ENCODE results near the gene MTUS2. TPM values are rescaled to one million over a fixed set of nuclear protein-coding genes. Genes with fewer than 3 reads are reported as not detected.
A peak's percentile ranks its signal among the peaks of the same experiment; 100 is the strongest.

The MTUS2 gene
- total and polyA plus RNA-seq, 8 donors = 0.12 to 28.1 (median 3.5) TPM; not detected in 1

GRCh38 chr13:29521336-29521735, 701.2 kb downstream of the MTUS2 start:
- no peaks in the 10 kb centered on the region for H3K9me3 ChIP-seq
- DNase-seq = no peak
- H3K27me3 ChIP-seq = no peaks in the 10 kb centered on the region
- 93 to 96% (median 94%) methylated on average over 14 of the region's 14 CpGs for WGBS, 5 donors
- no peak overlapping the region for H3K4me3 ChIP-seq
- H3K4me1 ChIP-seq = peaks cover 0 to 4% (median 0%) of the 10 kb centered on the region in 4 donors
- no peak for TF ChIP-seq POLR2A (IDR thresholded peaks at IDR 0.05)
- TF ChIP-seq EP300 (IDR thresholded peaks at IDR 0.05) = no peak
- TF ChIP-seq POLR2AphosphoS5 (IDR thresholded peaks at IDR 0.05) = no peak
- no peak for TF ChIP-seq CTCF (IDR thresholded peaks at IDR 0.05)
- H3K36me3 ChIP-seq = peaks cover 35 to 79% (median 76%) of the 10 kb centered on the region in 4 donors
- H3K27ac ChIP-seq = peak overlapping the region in 1 of 5 donors; percentile 17
- intact Hi-C loops (cut with DNase I; ENCODE audit: low total_unique reads) = no loop called here

- Histone ChIP-seq H3K27ac (peak overlapping the region in 1 of 5 donors; percentile 50), H3K4me1 (peaks cover 0 to 4% (median 0%) of the 10 kb centered on the region in 4 donors), H3K36me3 (peaks cover 28 to 79% (median 76%) of the 10 kb centered on the region in 4 donors), H3K4me3 (no peak overlapping the region), H3K27me3 (no peaks in the 10 kb centered on the region), H3K9me3 (no peaks in the 10 kb centered on the region)
- intact Hi-C loops (cut with DNase I; ENCODE audit: low total_unique reads) = no loop called here
- no peak for TF ChIP-seq EP300 (IDR thresholded peaks at IDR 0.05)
- TF ChIP-seq POLR2A (IDR thresholded peaks at IDR 0.05) = no peak
- no peak for TF ChIP-seq CTCF (IDR thresholded peaks at IDR 0.05)
- no peak for TF ChIP-seq POLR2AphosphoS5 (IDR thresholded peaks at IDR 0.05)
- peak in 1 of 2 donors; percentile 40 for DNase-seq
- WGBS, 5 donors = 83 to 94% (median 90%) methylated on average over 16 of the region's 16 CpGs
Measured at GRCh38 chr13:29522044-29522685, 702.0 kb downstream of the MTUS2 start.

- 91 to 96% (median 95%) methylated on average over 12 to 23 of the region's 23 CpGs for WGBS, 5 donors
- Histone ChIP-seq H3K4me3 (no peak overlapping the region), H3K27ac (no peak overlapping the region), H3K36me3 (peaks cover 20 to 79% (median 76%) of the 10 kb centered on the region in 4 donors), H3K27me3 (no peaks in the 10 kb centered on the region), H3K4me1 (peaks cover 0 to 4% (median 0%) of the 10 kb centered on the region in 4 donors), H3K9me3 (no peaks in the 10 kb centered on the region)
- no peak for DNase-seq
- TF ChIP-seq EP300 (IDR thresholded peaks at IDR 0.05) (no peak), POLR2A (IDR thresholded peaks at IDR 0.05) (no peak), CTCF (IDR thresholded peaks at IDR 0.05) (no peak), POLR2AphosphoS5 (IDR thresholded peaks at IDR 0.05) (no peak)
- intact Hi-C loops (cut with DNase I; ENCODE audit: low total_unique reads) = no loop called here
Measured at GRCh38 chr13:29523199-29523961, 703.2 kb downstream of the MTUS2 start.

- Histone ChIP-seq H3K36me3 (peaks cover 20 to 78% (median 75%) of the 10 kb centered on the region in 4 donors), H3K4me3 (no peak overlapping the region), H3K27me3 (no peaks in the 10 kb centered on the region), H3K27ac (no peak overlapping the region), H3K4me1 (peaks cover 0 to 4% (median 0%) of the 10 kb centered on the region in 4 donors), H3K9me3 (no peaks in the 10 kb centered on the region)
- no peak for TF ChIP-seq EP300 (IDR thresholded peaks at IDR 0.05)
- TF ChIP-seq POLR2A (IDR thresholded peaks at IDR 0.05) = no peak
- no peak for TF ChIP-seq POLR2AphosphoS5 (IDR thresholded peaks at IDR 0.05)
- no peak for TF ChIP-seq CTCF (IDR thresholded peaks at IDR 0.05)
- 77 to 88% (median 86%) methylated on average over 13 to 17 of the region's 17 CpGs for WGBS, 5 donors
- intact Hi-C loops (cut with DNase I; ENCODE audit: low total_unique reads) = no loop called here
- DNase-seq = no peak
Measured at GRCh38 chr13:29524176-29524575, 704.0 kb downstream of the MTUS2 start.

Data from stomach (tissue), 9 donors.